Thyroid gland (tissue), 4 donors: Measurements from ENCODE around the gene GAMT.

ENCODE experiments used
- CTCF ChIP-seq, 6 experiments: fragments of 200-600 bp in 3 of 6; fragments of 450-650 bp in 3 of 6; sonication (generic) in 3 of 6; IDR thresholded peaks; one replicate each; pipeline ENCODE4 v1.5.1; 2016 to 2019; ENCODE audit warnings: antibody characterized with exemption in 6 of 6, mild to moderate bottlenecking in 2 of 6, inconsistent platforms in 1 of 6, moderate library complexity in 1 of 6
- POLR2A ChIP-seq, 2 donors: fragments of 450-650 bp; IDR thresholded peaks; one replicate each; pipeline ENCODE4 v1.6.1; 2017; ENCODE audit warnings: antibody characterized with exemption in 2 of 2, mild to moderate bottlenecking in 2 of 2, moderate library complexity in 1 of 2

DNA sequence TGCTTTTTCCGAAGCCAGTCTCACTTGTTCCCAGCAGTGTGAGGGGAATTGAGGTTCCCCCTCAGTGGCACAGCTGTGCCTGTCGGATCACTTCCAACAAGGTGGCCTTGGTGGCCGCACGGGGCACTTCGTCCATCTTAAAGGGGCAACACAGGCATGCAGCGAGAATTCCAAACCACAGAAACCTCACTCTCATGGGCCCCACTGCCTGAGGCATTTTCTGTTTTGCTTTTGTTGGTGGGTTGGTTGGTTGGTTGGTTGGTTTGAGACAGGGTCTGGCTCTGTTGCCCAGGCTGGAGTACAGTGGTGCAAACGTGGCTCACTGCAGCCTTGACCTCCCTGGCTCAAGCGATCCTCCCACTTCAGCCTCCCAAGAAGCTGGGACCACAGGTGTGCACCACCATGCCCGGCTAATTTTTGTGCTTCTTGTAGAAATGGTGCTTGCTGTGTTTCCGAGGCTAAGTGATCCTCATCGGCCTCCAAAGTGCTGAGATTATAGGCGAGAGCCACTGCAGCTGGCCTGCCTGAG is 21.3 kb downstream of the GAMT start:
- TF ChIP-seq POLR2A (IDR thresholded peaks at IDR 0.05) (no peak), CTCF (IDR thresholded peaks at IDR 0.05) (no peak)
